Measurements from ENCODE around the gene CD59.
"Not testable (repeated sequence)": the region's sequence is repeated elsewhere in the genome, so short reads cannot be mapped to it uniquely, and the experiment has no call there.

Gene CD59

GRCh38 chr11:33664827-33665226, 71.4 kb downstream of the CD59 start:
- DNase-seq = no peak

- DNase-seq = no peak
Measured at GRCh38 chr11:33664166-33664565, 72.1 kb downstream of the CD59 start.

GRCh38 chr11:33663121-33663520, 73.1 kb downstream of the CD59 start:
- DNase-seq = no peak

GRCh38 chr11:33661526-33661925, 74.7 kb downstream of the CD59 start:
- not testable (repeated sequence) for DNase-seq

GRCh38 chr11:33660962-33661361, 75.3 kb downstream of the CD59 start:
- DNase-seq = no peak

GRCh38 chr11:33659370-33660139, 76.7 kb downstream of the CD59 start:
- no peak for DNase-seq

GRCh38 chr11:33658195-33658900, 77.9 kb downstream of the CD59 start:
- no peak for DNase-seq

- no peak for DNase-seq
Measured at GRCh38 chr11:33657757-33658156, 78.5 kb downstream of the CD59 start.

GRCh38 chr11:33656768-33657167, 79.5 kb downstream of the CD59 start:
- no peak for DNase-seq

- DNase-seq = no peak
Measured at GRCh38 chr11:33655842-33656600, 80.2 kb downstream of the CD59 start.

GRCh38 chr11:33654594-33654993, 81.6 kb downstream of the CD59 start:
- no peak for DNase-seq

All from activated CD4-positive, alpha-beta T cell treated with anti-CD3 and anti-CD28 coated beads, Interleukin-2, amount 50 U/mL, for 48 hours (primary cell).